NB4 (cell line): Measurements from ENCODE around the gene DAPK1.

Experiments used
- CTCF ChIP-seq: IDR thresholded peaks from one replicate; pipeline ENCODE4 v1.5.1; 2012; ENCODE audit warnings: low read depth, low read length
- MAX ChIP-seq: IDR thresholded peaks from 2 replicates; pipeline ENCODE4 v1.6.1; 2011; ENCODE audit warnings: low read depth, low read length
- MYC ChIP-seq: IDR thresholded peaks from 2 replicates; pipeline ENCODE4 v1.6.1; 2011; ENCODE audit warnings: low read depth, low read length
- POLR2A ChIP-seq: IDR thresholded peaks from 2 replicates; pipeline ENCODE4 v1.6.1; 2011; ENCODE audit warnings: mild to moderate bottlenecking; ENCODE audit not compliant: insufficient read length; ENCODE audit errors: extremely low read depth

GRCh38 chr9:87732344-87732743 lies 234.7 kb downstream of the DAPK1 start:
- TF ChIP-seq CTCF (no peak), POLR2A (no peak), MAX (no peak), MYC (no peak)
